GM12878 (cell line): ENCODE data around the gene RCAN2.

Source experiments
- BCL11A ChIP-seq: IDR thresholded peaks from 2 replicates; pipeline ENCODE4 v1.6.1; 2011; ENCODE audit warnings: low read depth, low read length
- EP300 ChIP-seq, 2 experiments: fragments of 150-350 bp in 1 of 2; IDR thresholded peaks; 2 replicates each; pipeline ENCODE4 v1.6.1; 2011 to 2012; ENCODE audit warnings: low read depth in 2 of 2, low read length in 2 of 2, borderline replicate concordance in 1 of 2, improper control_type of control experiment in 1 of 2, inconsistent platforms in 1 of 2; ENCODE audit not compliant: control insufficient read depth in 1 of 2
- PRDM15 ChIP-seq: fragments of 450-650 bp; formaldehyde crosslinking; IDR thresholded peaks from 2 replicates; pipeline ENCODE4 v1.4.0; 2020; ENCODE audit warnings: mild to moderate bottlenecking, moderate library complexity
- RAD21 ChIP-seq: IDR thresholded peaks from 2 replicates; pipeline ENCODE4 v1.6.1; 2011; ENCODE audit warnings: mild to moderate bottlenecking, low read depth, low read length, moderate library complexity; ENCODE audit not compliant: insufficient read depth
- ZBTB11 ChIP-seq: fragments of 450-650 bp; formaldehyde crosslinking; IDR thresholded peaks from 2 replicates; pipeline ENCODE4 v1.5.0; 2022; ENCODE audit warnings: mild to moderate bottlenecking, missing genetic modification characterization
- TF ChIP-seq, protein P1 (sequence below), 3 experiments: IDR thresholded peaks in 2 of 3; conservative IDR thresholded peaks in 1 of 3; 2 replicates each; pipeline ENCODE4 v1.5.1; 2011; ENCODE audit warnings: low read depth in 3 of 3, low read length in 3 of 3, mild to moderate bottlenecking in 3 of 3, control low read depth in 2 of 3, moderate library complexity in 2 of 3, inconsistent platforms in 1 of 3, mixed read lengths in 1 of 3; ENCODE audit not compliant: control insufficient read depth in 2 of 3, insufficient read depth in 1 of 3; ENCODE audit errors: extremely low read depth in 1 of 3

DNA sequence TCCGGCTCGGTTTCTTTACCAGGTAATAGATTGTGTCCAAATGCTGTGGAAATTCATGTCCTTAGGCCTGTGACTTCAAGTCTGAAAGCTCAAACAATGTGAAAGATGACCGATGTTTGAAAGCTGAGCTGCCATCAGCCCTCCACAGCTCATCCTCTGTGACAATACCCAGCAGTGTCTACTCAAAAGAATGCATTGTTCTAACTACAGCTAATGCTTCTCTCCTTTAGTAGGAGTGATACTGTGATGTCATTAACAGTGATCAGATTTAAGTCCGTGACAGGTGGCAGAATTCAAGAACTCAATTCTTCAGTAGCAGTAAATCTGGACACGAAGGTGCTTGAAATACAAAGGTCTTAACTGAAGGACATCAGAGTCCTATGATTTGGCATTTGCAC lies 97.3 kb downstream of the RCAN2 start:
- TF ChIP-seq, protein P1, sequence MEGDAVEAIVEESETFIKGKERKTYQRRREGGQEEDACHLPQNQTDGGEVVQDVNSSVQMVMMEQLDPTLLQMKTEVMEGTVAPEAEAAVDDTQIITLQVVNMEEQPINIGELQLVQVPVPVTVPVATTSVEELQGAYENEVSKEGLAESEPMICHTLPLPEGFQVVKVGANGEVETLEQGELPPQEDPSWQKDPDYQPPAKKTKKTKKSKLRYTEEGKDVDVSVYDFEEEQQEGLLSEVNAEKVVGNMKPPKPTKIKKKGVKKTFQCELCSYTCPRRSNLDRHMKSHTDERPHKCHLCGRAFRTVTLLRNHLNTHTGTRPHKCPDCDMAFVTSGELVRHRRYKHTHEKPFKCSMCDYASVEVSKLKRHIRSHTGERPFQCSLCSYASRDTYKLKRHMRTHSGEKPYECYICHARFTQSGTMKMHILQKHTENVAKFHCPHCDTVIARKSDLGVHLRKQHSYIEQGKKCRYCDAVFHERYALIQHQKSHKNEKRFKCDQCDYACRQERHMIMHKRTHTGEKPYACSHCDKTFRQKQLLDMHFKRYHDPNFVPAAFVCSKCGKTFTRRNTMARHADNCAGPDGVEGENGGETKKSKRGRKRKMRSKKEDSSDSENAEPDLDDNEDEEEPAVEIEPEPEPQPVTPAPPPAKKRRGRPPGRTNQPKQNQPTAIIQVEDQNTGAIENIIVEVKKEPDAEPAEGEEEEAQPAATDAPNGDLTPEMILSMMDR (IDR thresholded peaks at IDR 0.05 in 2 of 3, conservative IDR thresholded peaks at IDR 0.05 in 1 of 3; ENCODE audit: control insufficient read depth in 2 of 3, extremely low read depth in 1 of 3, insufficient read depth in 1 of 3, low read depth in 3 of 3, low read length in 3 of 3) = no peak
- no peak for TF ChIP-seq EP300 (IDR thresholded peaks at IDR 0.05; ENCODE audit: borderline replicate concordance in 1 of 2, control insufficient read depth in 1 of 2, low read depth in 2 of 2, low read length in 2 of 2)
- no peak for TF ChIP-seq RAD21
- TF ChIP-seq PRDM15 (CRISPR knock-in tag) = no peak
- no peak for TF ChIP-seq BCL11A
- TF ChIP-seq ZBTB11 (CRISPR knock-in tag) = no peak
